Measurements from ENCODE around the gene AFAP1. TPM values are rescaled to one million over a fixed set of nuclear protein-coding genes. Genes with fewer than 3 reads are reported as not detected.

Gene AFAP1
- total and polyA plus RNA-seq, 12 donors: 2.9 to 8.9 (median 5.8) TPM

- no peak overlapping the region for H3K27ac ChIP-seq
- peaks cover 0 to 3% (median 0%) of the 10 kb centered on the region in 7 donors for H3K27me3 ChIP-seq
- H3K36me3 ChIP-seq: peaks cover 0 to 43% (median 12%) of the 10 kb centered on the region in 9 donors
- no peak overlapping the region for H3K4me3 ChIP-seq
- 94 to 97% methylated on average over 5 of the region's 5 CpGs for WGBS, 2 donors
- no peak for TF ChIP-seq CTCF (IDR thresholded peaks at IDR 0.05)
- H3K9me3 ChIP-seq: no peaks in the 10 kb centered on the region
- no peak for DNase-seq
- intact Hi-C loops (cut with DNase I): loop anchor here in 1 of 10 donors (5.0 kb wide), 1 partner anchor 42 kb away; no protein-coding TSS in a partner anchor
- no peak for ATAC-seq
- H3K4me1 ChIP-seq: peaks cover 0 to 19% (median 8%) of the 10 kb centered on the region in 9 donors
These were observed 74.1 kb downstream of the AFAP1 start for GRCh38 chr4:7865533-7865932.

- no peak overlapping the region for H3K27ac ChIP-seq
- H3K27me3 ChIP-seq: peaks cover 0 to 3% (median 0%) of the 10 kb centered on the region in 7 donors
- no peak overlapping the region for H3K4me3 ChIP-seq
- H3K36me3 ChIP-seq: peaks cover 0 to 35% (median 7%) of the 10 kb centered on the region in 9 donors
- no peak for TF ChIP-seq CTCF (IDR thresholded peaks at IDR 0.05)
- DNase-seq (no peak), ATAC-seq (no peak)
- intact Hi-C loops (cut with DNase I): loop anchor here in 1 of 10 donors (5.0 kb wide), 1 partner anchor 43 kb away; no protein-coding TSS in a partner anchor
- H3K4me1 ChIP-seq: peaks cover 0 to 21% (median 8%) of the 10 kb centered on the region in 9 donors
- WGBS, 2 donors: 46 to 94% methylated on average over 2 of the region's 2 CpGs
- no peaks in the 10 kb centered on the region for H3K9me3 ChIP-seq
These were observed 75.0 kb downstream of the AFAP1 start for GRCh38 chr4:7864685-7865084.

GRCh38 chr4:7863911-7864681 lies 75.6 kb downstream of the AFAP1 start:
- Histone ChIP-seq H3K27ac (no peak overlapping the region), H3K4me3 (no peak overlapping the region), H3K9me3 (no peaks in the 10 kb centered on the region), H3K4me1 (peaks cover 0 to 25% (median 8%) of the 10 kb centered on the region in 9 donors), H3K36me3 (peaks cover 0 to 31% (median 5%) of the 10 kb centered on the region in 9 donors), H3K27me3 (peaks cover 0 to 3% (median 0%) of the 10 kb centered on the region in 7 donors)
- WGBS, 2 donors: 95 to 97% methylated on average over 4 of the region's 4 CpGs
- intact Hi-C loops (cut with DNase I): no loop called here
- TF ChIP-seq CTCF (IDR thresholded peaks at IDR 0.05): no peak
- no peak for DNase-seq
- ATAC-seq: no peak

- Histone ChIP-seq H3K4me3 (no peak overlapping the region), H3K36me3 (peaks cover 0 to 23% (median 3%) of the 10 kb centered on the region in 9 donors), H3K9me3 (no peaks in the 10 kb centered on the region), H3K4me1 (peaks cover 0 to 28% (median 18%) of the 10 kb centered on the region in 9 donors), H3K27ac (peak overlapping the region in 2 of 10 donors; percentile 22 to 53), H3K27me3 (peaks cover 0 to 3% (median 0%) of the 10 kb centered on the region in 7 donors)
- intact Hi-C loops (cut with DNase I): no loop called here
- DNase-seq: no peak
- TF ChIP-seq CTCF (IDR thresholded peaks at IDR 0.05): no peak
- no peak for ATAC-seq
- 80 to 84% methylated on average over 16 of the region's 16 CpGs for WGBS, 2 donors
These were observed 77.0 kb downstream of the AFAP1 start for GRCh38 chr4:7862561-7863192.
